Keratinocyte (primary cell): Measurements from ENCODE around the gene GASK1A. TPM values are rescaled to one million over a fixed set of nuclear protein-coding genes. Genes with fewer than 3 reads are reported as not detected.

Experiments used
- DNase-seq: peaks from one replicate; pipeline ENCODE4 v3.0.0-alpha.2; 2011; ENCODE audit warnings: low read depth, missing footprints, low spot score
- FAIRE-seq: peaks from 2 replicates; lab custom pipeline; 2011; peaks lifted over from hg19 to GRCh38; lab: Jason Lieb, UNC
- H2AFZ ChIP-seq: 2 replicates; pipeline ENCODE4 v1.6.0; 2012; ENCODE audit warnings: low read length, control low read depth, inconsistent platforms; ENCODE audit not compliant: control insufficient read depth
- H3K27ac ChIP-seq: 2 replicates; pipeline ENCODE4 v1.5.1; 2011; ENCODE audit warnings: low read length; ENCODE audit not compliant: control insufficient read depth, insufficient read depth
- H3K27me3 ChIP-seq: 3 replicates; pipeline ENCODE4 v1.6.0; 2011; ENCODE audit warnings: low read length; ENCODE audit not compliant: control insufficient read depth, insufficient read depth; ENCODE audit errors: extremely low read depth
- H3K36me3 ChIP-seq, 2 experiments: 2 replicates in 1 of 2; 3 replicates in 1 of 2; pipeline ENCODE4 v1.5.1; 2011; ENCODE audit warnings: low read length in 2 of 2, mild to moderate bottlenecking in 1 of 2; ENCODE audit not compliant: control insufficient read depth in 2 of 2, insufficient read depth in 2 of 2; ENCODE audit errors: extremely low read depth in 1 of 2
- H3K4me1 ChIP-seq: 3 replicates; pipeline ENCODE4 v1.5.1; 2011; ENCODE audit warnings: low read length; ENCODE audit not compliant: control insufficient read depth, insufficient read depth; ENCODE audit errors: extremely low read depth
- H3K4me2 ChIP-seq: 3 replicates; pipeline ENCODE4 v1.6.0; 2011; ENCODE audit warnings: low read depth, low read length; ENCODE audit not compliant: control insufficient read depth, insufficient read depth; ENCODE audit errors: extremely low read depth
- H3K4me3 ChIP-seq, 3 experiments: fragments of 200-600 bp in 1 of 3; sonication (generic) in 1 of 3; 2 replicates in 2 of 3; 3 replicates in 1 of 3; pipeline ENCODE4 v1.5.1; 2011 to 2016; ENCODE audit warnings: low read length in 3 of 3, mild to moderate bottlenecking in 3 of 3, control low read depth in 2 of 3, inconsistent platforms in 1 of 3, low read depth in 1 of 3, mixed read lengths in 1 of 3, mixed run types in 1 of 3, moderate library complexity in 1 of 3; ENCODE audit not compliant: control insufficient read depth in 2 of 3, insufficient read depth in 2 of 3; ENCODE audit errors: extremely low read depth in 1 of 3
- H3K79me2 ChIP-seq: 2 replicates; pipeline ENCODE4 v1.6.0; 2012; ENCODE audit warnings: low read length; ENCODE audit not compliant: control insufficient read depth, insufficient read depth
- H3K9ac ChIP-seq: 3 replicates; pipeline ENCODE4 v1.6.0; 2011; ENCODE audit warnings: low read length; ENCODE audit not compliant: control insufficient read depth, insufficient read depth; ENCODE audit errors: extremely low read depth
- H3K9me1 ChIP-seq: 3 replicates; pipeline ENCODE4 v1.6.0; 2011; ENCODE audit warnings: low read length; ENCODE audit not compliant: control insufficient read depth, insufficient read depth; ENCODE audit errors: extremely low read depth
- H3K9me3 ChIP-seq: 2 replicates; pipeline ENCODE4 v1.5.1; 2012; ENCODE audit warnings: low read depth, low read length; ENCODE audit not compliant: control insufficient read depth
- H4K20me1 ChIP-seq: 3 replicates; pipeline ENCODE4 v1.6.0; 2011; ENCODE audit warnings: low read length; ENCODE audit not compliant: control insufficient read depth, insufficient read depth; ENCODE audit errors: extremely low read depth
- CTCF ChIP-seq, 3 experiments: IDR thresholded peaks in 1 of 3; conservative IDR thresholded peaks in 1 of 3; optimal IDR thresholded peaks in 1 of 3; 2 replicates in 2 of 3; 3 replicates in 1 of 3; pipeline versions ENCODE3 to v1.5.1; 2011; ENCODE audit warnings: low read length in 3 of 3, mild to moderate bottlenecking in 3 of 3, moderate library complexity in 2 of 3, control low read depth in 1 of 3, inconsistent platforms in 1 of 3; ENCODE audit not compliant: insufficient read depth in 2 of 3; ENCODE audit errors: extremely low read depth in 1 of 3
- EZH2 ChIP-seq: IDR thresholded peaks from one replicate; pipeline ENCODE4 v1.6.1; 2012; ENCODE audit warnings: inconsistent platforms, mild to moderate bottlenecking, low read length, moderate library complexity
- dilution Hi-C: fragments of 300-500 bp; cut with MboI; formaldehyde crosslinking; loops from one replicate; pipeline ENCODE4 v1.7.0; 2020; ENCODE audit warnings: low sequenced_read_pairs; ENCODE audit not compliant: extremely low pct_ligation_motif_present
- polyA plus RNA-seq, 5 experiments: library from polyadenylated mRNA; depleted of rRNA in 3 of 5; stranded (reverse) in 3 of 5; stranded (forward) in 1 of 5; unstranded in 1 of 5; fragments of >200 nt; gene quantifications; 1 replicate in 1 of 5; 2 replicates in 3 of 5; 3 replicates in 1 of 5; pipeline versions ENCODE4 v1.2.1 to v1.2.3, GENCODE V29; 2011 to 2012; ENCODE audit warnings: missing spikeins in 2 of 5, low read depth in 1 of 5, low replicate concordance in 1 of 5

The GASK1A gene
- polyA plus RNA-seq, 1 donor (not counting 4 experiments of a cell fraction or from before 2014, with no cell fraction given) = 0.30 TPM

GRCh38 chr3:42982645-42983412, 3.7 kb downstream of the GASK1A start:
- Histone ChIP-seq H3K27me3 (peaks cover 59% of the 10 kb centered on the region), H3K4me1 (no peaks in the 10 kb centered on the region), H3K4me3 (no peak overlapping the region), H2AFZ (no peak overlapping the region), H3K9ac (no peak overlapping the region), H3K27ac (no peak overlapping the region), H3K36me3 (no peaks in the 10 kb centered on the region), H3K79me2 (no peaks in the 10 kb centered on the region), H4K20me1 (peaks cover 3% of the 10 kb centered on the region), H3K9me3 (no peaks in the 10 kb centered on the region), H3K4me2 (no peak overlapping the region), H3K9me1 (no peaks in the 10 kb centered on the region)
- dilution Hi-C loops = no loop called here
- FAIRE-seq (no peak), DNase-seq (no peak)
- TF ChIP-seq EZH2 = no peak
- TF ChIP-seq CTCF (optimal IDR thresholded peaks at IDR 0.05 in 1 of 3, IDR thresholded peaks at IDR 0.05 in 1 of 3, conservative IDR thresholded peaks at IDR 0.05 in 1 of 3; ENCODE audit: extremely low read depth in 1 of 3, insufficient read depth in 2 of 3, low read length in 3 of 3) = no peak

GRCh38 chr3:42983927-42984326, 4.8 kb downstream of the GASK1A start:
- Histone ChIP-seq H3K27me3 (peaks cover 48% of the 10 kb centered on the region), H2AFZ (no peak overlapping the region), H4K20me1 (peaks cover 3% of the 10 kb centered on the region), H3K9me1 (no peaks in the 10 kb centered on the region), H3K79me2 (no peaks in the 10 kb centered on the region), H3K36me3 (no peaks in the 10 kb centered on the region), H3K4me1 (no peaks in the 10 kb centered on the region), H3K27ac (no peak overlapping the region), H3K9ac (no peak overlapping the region), H3K4me2 (no peak overlapping the region), H3K9me3 (no peaks in the 10 kb centered on the region), H3K4me3 (no peak overlapping the region)
- FAIRE-seq = no peak
- dilution Hi-C loops = no loop called here
- no peak for DNase-seq
- TF ChIP-seq EZH2 (no peak), CTCF (optimal IDR thresholded peaks at IDR 0.05 in 1 of 3, IDR thresholded peaks at IDR 0.05 in 1 of 3, conservative IDR thresholded peaks at IDR 0.05 in 1 of 3; ENCODE audit: extremely low read depth in 1 of 3, insufficient read depth in 2 of 3, low read length in 3 of 3) (no peak)
